ENCODE data around the gene ITFG1. TPM values are rescaled to one million over a fixed set of nuclear protein-coding genes. Genes with fewer than 3 reads are reported as not detected.

ITFG1 gene
- total and polyA plus RNA-seq, 2 of the 13 experiments (the other 11 are each of a cell fraction or from before 2014, with no cell fraction given) = 74.5 to 150 TPM

- ChIA-PET POLR2A (no interaction called here), CTCF (ENCODE audit: low intra/inter-chr PET ratio, low total read pairs) (no interaction called here)
- Histone ChIP-seq H3K9ac (ENCODE audit: insufficient read depth, low read depth, low read length) (no peak overlapping the region), H3K27me3 (ENCODE audit: control insufficient read depth in 1 of 2, insufficient read depth in 2 of 2, low read length in 2 of 2) (no peaks in the 10 kb centered on the region), H3K36me3 (replicated peaks in 1 of 2; ENCODE audit: control insufficient read depth in 1 of 2, insufficient read depth in 2 of 2, low read length in 2 of 2) (no peaks in the 10 kb centered on the region), H3K4me1 (ENCODE audit: insufficient read depth, low read length) (no peaks in the 10 kb centered on the region), H4K20me1 (ENCODE audit: insufficient read depth, low read length) (no peaks in the 10 kb centered on the region; the same call in 1 of the 2 replicates), H3K27ac (ENCODE audit: extremely low read length, insufficient read depth, low read length) (no peak overlapping the region), H3K4me3 (replicated peaks in 1 of 3; ENCODE audit: insufficient read depth in 1 of 3, low read depth in 2 of 3, low read length in 3 of 3) (no peak overlapping the region), H3K79me2 (ENCODE audit: insufficient read depth, low read length) (no peaks in the 10 kb centered on the region), H3K4me2 (ENCODE audit: low read depth, low read length) (no peak overlapping the region), H2AFZ (ENCODE audit: low read length) (no peak overlapping the region), H3K9me3 (ENCODE audit: low read length) (no peaks in the 10 kb centered on the region)
- intact Hi-C loops (cut with micrococcal nuclease; ENCODE audit: unreplicated experiment) = no loop called here
- no peak for ATAC-seq
- no peak for DNase-seq (ENCODE audit: low spot score)
- 91% methylated on average over 4 of the region's 4 CpGs for WGBS (ENCODE audit: low lambda C conversion rate)
- in situ Hi-C loops (cut with HindIII; ENCODE audit: extremely low pct_ligation_motif_present, low pct_unique_long_range_greater_than_20kb) = no loop called here
- no TSS peak for BruUV-seq (replicated peaks)
- no peak for TF ChIP-seq SYNCRIP (IDR thresholded peaks at IDR 0.05; ENCODE audit: insufficient read depth, low read depth, low read length)
- no peak for TF ChIP-seq ZSCAN12 (CRISPR knock-in tag; IDR thresholded peaks at IDR 0.05)
- TF ChIP-seq ELK4 (CRISPR knock-in tag; IDR thresholded peaks at IDR 0.05; ENCODE audit: borderline replicate concordance) = no peak
- no peak for FAIRE-seq
These were observed 216.7 kb downstream of the ITFG1 start for GRCh38 chr16:47244206-47244605.

- Histone ChIP-seq H3K4me3 (replicated peaks in 1 of 3; ENCODE audit: insufficient read depth in 1 of 3, low read depth in 2 of 3, low read length in 3 of 3) (no peak overlapping the region), H4K20me1 (ENCODE audit: insufficient read depth, low read length) (no peaks in the 10 kb centered on the region; the same call in 1 of the 2 replicates), H3K79me2 (ENCODE audit: insufficient read depth, low read length) (no peaks in the 10 kb centered on the region), H3K4me2 (ENCODE audit: low read depth, low read length) (no peak overlapping the region), H3K27me3 (ENCODE audit: control insufficient read depth in 1 of 2, insufficient read depth in 2 of 2, low read length in 2 of 2) (no peaks in the 10 kb centered on the region), H2AFZ (ENCODE audit: low read length) (no peak overlapping the region), H3K4me1 (ENCODE audit: insufficient read depth, low read length) (no peaks in the 10 kb centered on the region), H3K27ac (ENCODE audit: extremely low read length, insufficient read depth, low read length) (no peak overlapping the region), H3K36me3 (replicated peaks in 1 of 2; ENCODE audit: control insufficient read depth in 1 of 2, insufficient read depth in 2 of 2, low read length in 2 of 2) (no peaks in the 10 kb centered on the region), H3K9ac (ENCODE audit: insufficient read depth, low read depth, low read length) (no peak overlapping the region), H3K9me3 (ENCODE audit: low read length) (no peaks in the 10 kb centered on the region)
- BruUV-seq (replicated peaks) = no TSS peak
- ChIA-PET CTCF (ENCODE audit: low intra/inter-chr PET ratio, low total read pairs) (no interaction called here), POLR2A (no interaction called here)
- DNase-seq (ENCODE audit: low spot score) (no peak), FAIRE-seq (no peak), ATAC-seq (no peak)
- in situ Hi-C loops (cut with HindIII; ENCODE audit: extremely low pct_ligation_motif_present, low pct_unique_long_range_greater_than_20kb) = no loop called here
- intact Hi-C loops (cut with micrococcal nuclease; ENCODE audit: unreplicated experiment) = no loop called here
- TF ChIP-seq ZNF292 (CRISPR knock-in tag; IDR thresholded peaks at IDR 0.05; ENCODE audit: borderline replicate concordance, low read depth) (no peak), RAD51 (IDR thresholded peaks at IDR 0.05; ENCODE audit: borderline replicate concordance) (no peak), ZNF30 (CRISPR knock-in tag; IDR thresholded peaks at IDR 0.05) (no peak), ZXDC (CRISPR knock-in tag; IDR thresholded peaks at IDR 0.05) (no peak), ATF3 (CRISPR knock-in tag; IDR thresholded peaks at IDR 0.05) (no peak), HINFP (CRISPR knock-in tag; IDR thresholded peaks at IDR 0.05; ENCODE audit: low read depth) (no peak), MIER3 (CRISPR knock-in tag; IDR thresholded peaks at IDR 0.05; ENCODE audit: borderline replicate concordance) (no peak), ZBTB7A (CRISPR knock-in tag; IDR thresholded peaks at IDR 0.05) (no peak), ZNF468 (CRISPR knock-in tag; IDR thresholded peaks at IDR 0.05) (no peak)
These were observed 219.8 kb downstream of the ITFG1 start for GRCh38 chr16:47241061-47241460.

Measured in HepG2 (cell line).